Middle frontal gyrus (tissue), 1 donor: ENCODE measurements around the gene PSENEN.
"Not testable (repeated sequence)": the region's sequence is repeated elsewhere in the genome, so short reads cannot be mapped to it uniquely, and the experiment has no call there.

Experiments used
- DNase-seq: peaks from one replicate; pipeline ENCODE4 v3.0.0-alpha.2; 2015; ENCODE audit warnings: low spot score; ENCODE audit errors: extremely low spot score

PSENEN gene

DNA sequence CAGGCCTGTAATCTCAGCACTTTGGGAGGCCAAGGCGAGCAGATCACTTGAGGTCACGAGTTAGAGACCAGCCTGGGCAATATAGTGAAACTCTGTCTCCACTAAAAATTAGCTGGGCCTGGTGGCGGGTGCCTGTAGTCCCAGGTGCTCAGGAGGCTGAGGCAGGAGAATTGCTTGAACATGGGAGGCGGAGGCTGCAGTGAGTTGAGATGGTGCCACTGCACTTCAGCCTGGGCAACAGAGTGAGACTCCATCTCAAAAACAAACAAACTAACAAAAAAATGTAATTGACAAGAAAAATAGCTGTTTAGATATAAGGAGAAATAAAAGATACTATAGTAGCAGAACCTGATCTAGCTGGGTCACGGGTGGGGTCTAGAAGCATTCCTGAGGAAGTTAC, 26.9 kb downstream of the PSENEN start:
- DNase-seq: not testable (repeated sequence)

DNA sequence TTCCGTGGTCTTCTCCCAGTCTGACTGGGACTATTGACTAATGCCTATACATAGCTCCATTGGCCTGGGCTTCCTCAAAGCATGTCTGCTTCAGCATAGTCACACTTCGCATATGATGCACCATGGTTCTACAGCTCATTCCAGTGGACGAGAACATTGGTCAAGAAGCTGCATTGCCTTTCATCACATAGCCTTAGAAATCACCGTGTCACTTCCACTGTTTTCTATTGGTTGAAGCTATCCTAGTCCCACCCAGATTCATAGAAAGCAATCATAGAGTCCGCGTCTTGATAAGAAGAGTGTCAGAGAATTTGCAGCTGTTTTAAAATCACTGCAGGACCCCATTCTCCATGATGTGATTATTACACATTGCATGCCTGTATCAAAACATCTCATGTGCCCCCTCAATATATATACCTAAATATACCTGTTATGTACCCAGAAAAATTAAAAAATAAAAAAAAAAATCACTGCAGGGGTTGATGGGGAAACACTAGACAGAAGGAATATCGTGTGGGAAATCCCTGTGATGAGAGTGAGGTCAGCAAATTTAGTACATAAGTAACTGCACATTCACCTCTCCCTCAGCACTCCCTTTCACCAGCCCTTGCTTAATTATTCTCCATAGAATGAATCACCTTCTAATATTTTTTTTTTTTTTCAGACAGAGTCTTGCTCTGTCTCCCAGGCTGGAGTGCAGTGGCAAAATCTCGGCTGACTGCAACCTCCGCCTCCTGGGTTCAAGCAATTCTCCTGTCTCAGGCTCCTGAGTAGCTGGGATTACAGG, 27.8 kb downstream of the PSENEN start:
- no peak for DNase-seq

DNA sequence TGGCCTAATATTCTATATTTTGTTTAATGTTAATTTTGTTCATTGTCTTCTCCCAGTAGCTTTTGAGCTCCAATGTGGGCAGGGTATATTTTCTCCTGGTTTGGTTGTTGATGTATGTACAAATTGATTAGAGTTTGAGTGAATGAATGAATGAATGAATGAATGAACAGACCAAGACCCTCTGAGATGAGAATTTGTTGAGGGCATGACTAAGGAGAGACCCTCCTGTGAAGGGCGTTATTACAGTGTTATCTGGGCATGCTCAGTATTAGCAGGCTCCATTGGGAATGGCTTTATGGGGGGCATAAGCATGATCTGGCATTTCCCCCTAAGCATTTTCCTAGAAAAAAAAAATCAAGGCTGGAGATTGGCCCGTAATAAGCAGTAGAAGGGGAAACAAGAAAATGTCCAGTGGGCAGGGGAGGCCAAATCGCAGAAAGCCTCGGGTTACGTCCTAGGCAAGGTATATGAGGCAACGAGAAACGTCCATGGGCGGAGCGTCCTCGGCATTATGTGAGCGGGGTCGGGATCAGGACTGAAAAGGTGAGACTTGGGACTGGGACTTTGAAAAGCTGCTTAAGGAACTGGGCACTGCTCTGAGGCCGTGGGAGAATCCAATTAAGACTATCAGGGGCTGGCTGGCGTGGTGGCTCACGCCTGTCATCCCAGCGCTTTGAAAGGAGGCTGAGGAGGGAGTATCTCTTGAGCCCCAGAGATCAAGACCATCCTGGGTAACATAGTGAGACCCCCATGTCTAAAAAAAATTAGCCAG, 29.0 kb downstream of the PSENEN start:
- no peak for DNase-seq

DNA sequence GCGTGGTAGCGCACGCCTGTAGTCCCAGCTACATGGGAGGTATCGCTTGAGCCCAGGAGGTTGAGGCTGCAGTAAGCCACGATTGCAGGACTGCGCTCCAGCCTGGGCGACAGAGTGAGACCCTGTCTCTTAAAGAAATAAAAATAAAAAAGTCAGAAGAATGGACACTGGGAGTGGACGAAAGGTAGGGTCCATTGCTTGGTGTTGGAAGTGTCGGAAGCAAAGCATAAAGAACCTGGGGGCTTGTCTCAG, 29.5 kb downstream of the PSENEN start:
- DNase-seq: no peak

DNA sequence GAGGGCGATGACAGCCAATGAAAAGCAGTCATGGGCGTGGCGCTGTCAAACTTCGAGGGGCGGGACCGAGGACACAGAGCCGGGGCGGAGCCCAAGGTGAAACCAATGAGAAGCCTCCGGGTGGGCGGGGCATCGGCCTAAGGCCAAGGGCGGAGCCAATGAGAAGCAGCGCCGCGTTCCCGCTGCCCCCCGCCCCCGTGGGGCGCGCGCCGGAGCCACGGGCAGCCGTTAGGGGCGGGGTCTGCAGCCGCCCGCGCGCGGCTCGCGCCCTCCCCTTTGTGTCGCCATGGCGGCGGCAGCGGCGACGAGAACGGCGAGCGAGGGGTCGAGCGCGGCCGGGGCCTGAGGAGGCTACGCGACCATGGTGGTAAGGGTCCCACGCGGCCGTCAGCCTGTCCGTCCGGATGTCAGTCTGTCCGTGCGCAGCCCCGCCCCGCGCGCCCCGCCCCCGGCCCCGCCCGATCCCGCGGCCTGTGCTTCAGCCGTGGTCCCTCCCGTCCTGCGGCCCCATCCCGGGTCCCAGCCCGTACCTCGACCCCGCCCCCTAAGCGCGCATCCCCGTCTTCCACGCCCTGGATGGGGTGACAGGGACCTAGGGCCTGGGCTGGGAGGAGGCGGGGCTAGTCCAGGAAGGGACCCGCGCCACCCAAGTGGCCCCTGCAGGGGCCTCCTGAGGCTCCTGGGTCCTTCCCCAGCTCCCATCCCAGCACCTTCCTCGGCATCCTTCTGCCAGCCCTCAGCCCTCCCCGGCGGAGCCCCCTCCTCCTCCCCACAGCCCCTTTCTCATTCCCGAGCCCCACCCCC, 30.0 kb downstream of the PSENEN start, which contains the start of gene ARHGAP33:
Gene ARHGAP33, plus strand, starts transcription at position 267 of the 804 bp plus-strand sequence. Its CDS starts 95 bp downstream, at position 362.
- DNase-seq: peak; percentile 97

DNA sequence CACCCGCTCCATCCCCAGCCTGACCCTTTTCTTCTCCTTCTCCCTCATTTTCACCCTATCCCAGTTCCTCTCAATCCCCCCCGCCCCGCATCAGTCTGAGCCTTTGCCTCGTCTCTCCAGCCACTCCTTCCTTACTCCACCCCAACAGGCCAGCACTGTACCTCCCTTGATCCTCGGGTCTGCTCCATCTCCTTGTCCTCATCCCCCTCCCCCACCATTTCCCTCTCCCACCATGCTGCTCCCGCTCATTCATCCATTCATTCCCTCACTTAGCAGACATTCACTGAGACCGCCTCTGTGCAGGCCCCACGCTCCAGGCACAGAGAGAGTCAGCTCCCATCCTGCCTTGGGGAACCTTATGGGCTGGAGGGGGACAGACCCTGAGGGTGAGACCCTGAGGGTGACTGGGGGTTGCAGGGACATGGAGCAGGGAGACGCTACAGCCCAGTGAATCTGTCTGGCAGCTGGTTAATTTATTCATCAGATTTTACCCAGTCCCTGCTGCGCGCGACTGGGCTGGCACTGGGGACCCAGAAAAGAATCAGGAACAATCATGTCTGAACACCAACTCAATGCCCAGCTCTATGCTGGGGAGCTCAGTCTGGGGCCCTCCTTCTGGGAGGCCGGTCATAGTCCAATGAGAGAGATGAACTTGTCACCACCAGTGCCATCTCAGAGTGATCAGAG, 30.8 kb downstream of the PSENEN start:
- DNase-seq: no peak

DNA sequence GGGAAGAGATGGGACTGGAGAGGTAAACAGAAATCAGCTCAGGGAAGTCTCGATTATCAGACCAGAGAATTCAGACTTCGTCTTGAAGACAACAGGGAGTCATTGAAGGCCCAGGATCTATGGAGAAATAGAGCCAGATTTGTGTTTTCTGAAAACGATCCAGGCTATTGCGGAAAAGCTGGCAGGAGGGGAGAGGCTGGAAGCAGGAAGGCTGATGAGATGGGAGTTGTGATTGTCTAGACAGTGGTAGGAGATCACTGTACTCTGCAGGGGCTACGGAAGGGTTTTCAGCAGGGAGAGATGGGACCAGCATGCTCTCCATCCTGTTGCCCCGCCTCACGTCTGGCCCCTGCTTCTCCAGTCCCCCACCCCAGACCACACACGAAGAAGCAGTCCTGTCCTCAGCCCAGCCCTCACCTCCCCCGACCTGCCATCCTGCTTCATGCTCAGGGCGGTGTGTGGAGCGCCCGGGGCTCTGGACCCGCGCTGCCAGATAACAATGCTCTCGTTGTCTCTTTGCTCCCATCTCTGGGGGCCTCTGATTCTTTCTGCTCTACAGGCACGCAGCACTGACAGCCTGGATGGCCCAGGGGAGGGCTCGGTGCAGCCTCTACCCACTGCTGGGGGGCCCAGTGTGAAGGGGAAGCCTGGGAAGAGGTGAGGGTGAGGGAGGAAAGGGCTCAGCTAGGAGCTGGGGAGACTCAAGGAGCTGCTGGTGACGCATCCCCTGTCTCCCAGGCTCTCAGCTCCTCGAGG, 31.8 kb downstream of the PSENEN start:
- no peak for DNase-seq

DNA sequence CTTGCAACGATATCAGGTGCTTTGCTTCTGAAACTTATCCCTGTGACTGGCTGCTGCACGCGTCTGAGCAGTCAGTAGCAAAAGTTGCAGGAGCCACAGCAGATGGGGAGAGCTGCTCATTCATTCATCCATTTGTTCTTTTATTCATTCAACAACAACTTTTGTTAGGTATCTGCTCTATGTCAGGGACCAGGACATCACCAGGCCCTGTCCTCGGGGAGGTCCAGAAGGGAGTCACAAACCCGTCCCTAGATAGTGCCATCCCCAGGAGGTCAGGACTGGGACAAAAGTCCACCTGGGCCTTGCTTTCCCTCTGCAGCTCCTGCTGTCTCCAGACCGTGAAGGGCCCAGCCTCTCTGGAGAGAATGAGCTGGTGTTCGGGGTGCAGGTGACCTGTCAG, 32.5 kb downstream of the PSENEN start:
- DNase-seq: no peak

DNA sequence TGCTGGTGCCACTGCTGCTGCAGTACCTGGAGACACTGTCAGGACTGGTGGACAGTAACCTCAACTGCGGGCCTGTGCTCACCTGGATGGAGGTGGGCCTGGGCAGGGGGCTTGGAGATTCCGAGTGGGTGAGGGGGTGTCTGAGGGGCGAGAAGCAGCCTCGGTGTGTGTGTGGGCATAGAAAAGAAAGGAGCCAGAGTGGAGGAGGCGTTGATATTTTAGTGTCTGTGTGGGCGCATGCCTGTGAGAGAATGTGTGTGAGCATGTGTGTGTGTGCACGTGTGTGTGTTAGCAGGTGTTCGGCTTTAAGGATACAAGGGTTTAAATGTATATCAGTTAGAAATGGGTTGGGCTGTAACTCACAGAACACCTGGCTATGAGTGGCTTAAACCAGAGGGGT, 33.6 kb downstream of the PSENEN start:
- DNase-seq: no peak

DNA sequence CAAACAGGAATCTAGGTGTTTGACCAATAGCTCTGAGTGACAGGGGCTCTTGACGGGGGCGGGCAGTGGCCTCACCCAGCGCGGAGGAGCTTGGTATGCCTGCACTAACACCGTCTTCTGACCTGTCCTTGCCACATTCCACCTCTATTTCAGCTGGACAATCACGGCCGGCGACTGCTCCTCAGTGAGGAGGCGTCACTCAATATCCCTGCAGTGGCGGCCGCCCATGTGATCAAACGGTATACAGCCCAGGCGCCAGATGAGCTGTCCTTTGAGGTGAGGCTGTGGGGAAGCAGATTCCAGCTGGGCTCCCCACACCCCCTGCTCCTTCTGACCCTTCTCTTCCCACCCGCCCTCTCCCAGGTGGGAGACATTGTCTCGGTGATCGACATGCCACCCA, 34.6 kb downstream of the PSENEN start:
- no peak for DNase-seq

DNA sequence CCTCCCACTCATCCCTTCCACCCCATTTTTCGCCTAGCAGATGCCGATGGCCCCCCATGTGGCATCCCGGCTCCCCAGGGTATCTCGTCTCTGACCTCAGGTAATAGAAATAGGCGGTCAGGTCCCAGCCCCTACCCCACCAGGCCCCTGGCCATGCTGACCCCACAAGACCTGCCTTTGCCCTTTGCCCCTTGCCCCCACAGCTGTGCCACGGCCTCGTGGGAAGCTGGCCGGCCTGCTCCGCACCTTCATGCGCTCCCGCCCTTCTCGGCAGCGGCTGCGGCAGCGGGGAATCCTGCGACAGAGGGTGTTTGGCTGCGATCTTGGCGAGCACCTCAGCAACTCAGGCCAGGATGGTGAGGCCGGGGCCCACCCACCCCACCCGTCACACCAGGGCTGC, 35.3 kb downstream of the PSENEN start:
- no peak for DNase-seq

DNA sequence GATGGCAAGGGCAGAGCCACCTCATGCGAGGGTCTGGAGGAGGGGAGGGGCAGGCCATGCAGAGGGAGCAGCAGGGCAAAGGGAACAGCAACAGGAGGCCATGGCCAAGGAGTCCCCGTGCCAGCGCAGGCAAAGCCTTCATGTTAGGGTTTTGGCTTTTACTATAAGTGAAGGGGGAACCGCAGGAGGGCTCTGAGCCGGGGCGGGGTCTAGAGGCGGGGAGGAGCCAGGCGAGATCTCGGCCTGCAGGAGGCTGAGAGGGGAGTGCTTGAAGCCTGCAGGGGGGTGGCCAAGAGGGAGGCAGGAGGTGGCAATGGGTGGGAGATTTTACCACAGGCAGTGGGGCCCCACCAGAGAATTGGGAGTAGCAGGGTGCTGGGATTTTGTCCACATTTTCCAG, 36.2 kb downstream of the PSENEN start:
- DNase-seq: no peak

DNA sequence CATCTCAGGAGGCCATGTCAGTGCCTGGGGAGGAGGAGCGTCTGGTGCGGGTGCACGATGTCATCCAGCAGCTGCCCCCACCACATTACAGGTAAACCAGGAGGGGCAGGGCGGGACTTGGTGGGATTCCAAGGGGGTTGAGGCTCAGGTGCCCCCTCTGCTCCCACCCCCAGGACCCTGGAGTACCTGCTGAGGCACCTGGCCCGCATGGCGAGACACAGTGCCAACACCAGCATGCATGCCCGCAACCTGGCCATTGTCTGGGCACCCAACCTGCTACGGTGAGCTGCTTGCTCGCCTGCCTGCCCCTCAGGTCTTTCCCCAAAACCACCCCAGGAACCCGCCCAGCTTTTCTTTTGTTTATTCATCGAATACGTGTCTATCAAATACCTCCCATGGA, 37.1 kb downstream of the PSENEN start:
- no peak for DNase-seq

DNA sequence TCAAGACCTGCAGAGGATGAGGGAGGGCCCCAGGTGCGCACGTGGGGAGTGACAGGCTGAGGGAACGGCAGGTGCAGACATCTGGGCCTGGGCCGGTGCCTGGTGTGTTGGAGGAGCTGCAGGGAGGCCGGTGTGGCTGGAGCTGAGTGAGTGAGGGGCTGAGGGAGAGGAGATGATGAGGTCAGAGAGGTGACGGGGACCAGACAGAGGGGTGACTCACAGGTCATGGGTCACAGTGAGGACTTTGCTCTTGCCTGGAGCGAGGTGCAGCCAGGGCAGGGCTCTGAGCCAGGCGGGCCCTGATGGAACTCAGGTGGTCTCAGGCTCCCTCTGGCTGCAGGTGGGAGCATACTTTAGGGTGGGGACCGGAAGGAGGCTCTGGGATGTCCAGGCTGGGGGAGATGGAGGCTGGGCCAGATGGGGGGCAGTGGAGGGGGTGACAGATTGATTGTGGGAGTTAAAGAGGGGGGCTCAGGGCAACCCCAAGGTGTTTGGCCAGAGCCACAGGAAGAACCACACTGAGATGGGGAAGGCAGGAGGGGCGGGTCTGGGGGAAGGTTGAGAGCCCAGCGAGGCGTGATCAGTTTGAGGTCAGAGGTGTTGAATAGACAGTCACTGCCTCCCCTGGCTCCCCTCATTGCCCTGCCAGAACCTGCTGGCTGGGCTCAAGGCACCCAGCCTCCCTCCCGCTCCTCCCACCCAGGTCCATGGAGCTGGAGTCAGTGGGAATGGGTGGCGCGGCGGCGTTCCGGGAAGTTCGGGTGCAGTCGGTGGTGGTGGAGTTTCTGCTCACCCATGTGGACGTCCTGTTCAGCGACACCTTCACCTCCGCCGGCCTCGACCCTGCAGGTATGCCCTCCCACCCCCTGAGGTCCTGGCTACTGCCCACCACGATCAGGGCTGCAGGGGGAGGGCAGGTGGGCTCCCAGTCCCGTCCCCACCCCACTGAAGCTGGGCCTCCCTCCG, 38.3 kb downstream of the PSENEN start:
- no peak for DNase-seq

DNA sequence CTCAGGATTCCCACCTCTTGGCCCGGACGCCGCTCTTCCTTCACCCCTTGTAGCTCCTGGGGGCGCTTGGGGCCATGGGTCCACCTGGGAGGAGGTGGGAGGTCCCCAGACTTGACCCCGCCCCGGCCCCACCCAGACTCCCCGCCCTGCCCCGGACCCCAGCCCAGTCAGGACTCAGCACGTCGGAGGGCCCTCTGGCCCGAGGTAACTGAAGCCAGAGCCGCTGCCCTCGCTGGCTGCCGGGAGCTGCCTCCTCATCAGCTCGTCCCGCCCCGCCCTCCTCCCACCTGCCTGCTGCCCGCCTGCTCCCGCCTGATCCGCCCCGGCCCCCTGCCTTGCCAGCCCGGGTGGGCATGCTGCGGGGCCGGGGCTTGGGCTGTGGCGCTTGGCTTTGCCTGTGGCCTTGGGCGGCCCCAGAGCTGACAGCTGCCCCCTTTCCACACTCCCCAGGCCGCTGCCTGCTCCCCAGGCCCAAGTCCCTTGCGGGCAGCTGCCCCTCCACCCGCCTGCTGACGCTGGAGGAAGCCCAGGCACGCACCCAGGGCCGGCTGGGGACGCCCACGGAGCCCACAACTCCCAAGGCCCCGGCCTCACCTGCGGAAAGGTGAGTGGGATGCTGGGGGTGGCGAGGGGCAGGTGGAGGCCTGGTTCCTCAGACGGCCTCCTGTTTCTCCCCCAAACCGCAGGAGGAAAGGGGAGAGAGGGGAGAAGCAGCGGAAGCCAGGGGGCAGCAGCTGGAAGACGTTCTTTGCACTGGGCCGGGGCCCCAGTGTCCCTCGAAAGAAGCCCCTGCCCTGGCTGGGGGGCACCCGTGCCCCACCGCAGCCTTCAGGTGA, 39.3 kb downstream of the PSENEN start:
- DNase-seq: no peak

DNA sequence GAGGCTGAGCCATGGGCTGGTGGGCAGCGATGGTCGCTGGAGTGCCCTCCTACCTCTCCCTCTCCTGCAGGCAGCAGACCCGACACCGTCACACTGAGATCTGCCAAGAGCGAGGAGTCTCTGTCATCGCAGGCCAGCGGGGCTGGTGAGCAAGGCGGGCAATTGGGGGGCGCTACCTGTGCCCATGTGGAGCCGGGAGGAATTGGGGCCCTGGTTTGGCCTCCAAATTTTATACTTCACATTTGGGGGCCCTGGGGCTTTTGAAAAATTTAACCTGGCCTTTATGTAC, 39.8 kb downstream of the PSENEN start:
- DNase-seq: no peak

DNA sequence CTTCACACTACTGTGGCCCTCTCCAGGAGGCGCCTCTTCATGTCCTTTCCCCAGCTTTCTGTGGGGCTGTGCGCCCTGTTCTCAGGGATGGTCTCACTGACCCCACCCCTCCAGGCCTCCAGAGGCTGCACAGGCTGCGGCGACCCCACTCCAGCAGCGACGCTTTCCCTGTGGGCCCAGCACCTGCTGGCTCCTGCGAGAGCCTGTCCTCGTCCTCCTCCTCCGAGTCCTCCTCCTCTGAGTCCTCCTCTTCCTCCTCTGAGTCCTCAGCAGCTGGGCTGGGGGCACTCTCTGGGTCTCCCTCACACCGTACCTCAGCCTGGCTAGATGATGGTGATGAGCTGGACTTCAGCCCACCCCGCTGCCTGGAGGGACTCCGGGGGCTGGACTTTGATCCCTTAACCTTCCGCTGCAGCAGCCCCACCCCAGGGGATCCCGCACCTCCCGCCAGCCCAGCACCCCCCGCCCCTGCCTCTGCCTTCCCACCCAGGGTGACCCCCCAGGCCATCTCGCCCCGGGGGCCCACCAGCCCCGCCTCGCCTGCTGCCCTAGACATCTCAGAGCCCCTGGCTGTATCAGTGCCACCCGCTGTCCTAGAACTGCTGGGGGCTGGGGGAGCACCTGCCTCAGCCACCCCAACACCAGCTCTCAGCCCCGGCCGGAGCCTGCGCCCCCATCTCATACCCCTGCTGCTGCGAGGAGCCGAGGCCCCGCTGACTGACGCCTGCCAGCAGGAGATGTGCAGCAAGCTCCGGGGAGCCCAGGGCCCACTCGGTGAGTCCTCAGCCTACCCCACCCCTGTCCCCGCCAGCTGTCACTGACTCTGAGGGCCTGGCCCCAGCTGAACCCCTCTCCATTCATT, 41.1 kb downstream of the PSENEN start:
- no peak for DNase-seq

DNA sequence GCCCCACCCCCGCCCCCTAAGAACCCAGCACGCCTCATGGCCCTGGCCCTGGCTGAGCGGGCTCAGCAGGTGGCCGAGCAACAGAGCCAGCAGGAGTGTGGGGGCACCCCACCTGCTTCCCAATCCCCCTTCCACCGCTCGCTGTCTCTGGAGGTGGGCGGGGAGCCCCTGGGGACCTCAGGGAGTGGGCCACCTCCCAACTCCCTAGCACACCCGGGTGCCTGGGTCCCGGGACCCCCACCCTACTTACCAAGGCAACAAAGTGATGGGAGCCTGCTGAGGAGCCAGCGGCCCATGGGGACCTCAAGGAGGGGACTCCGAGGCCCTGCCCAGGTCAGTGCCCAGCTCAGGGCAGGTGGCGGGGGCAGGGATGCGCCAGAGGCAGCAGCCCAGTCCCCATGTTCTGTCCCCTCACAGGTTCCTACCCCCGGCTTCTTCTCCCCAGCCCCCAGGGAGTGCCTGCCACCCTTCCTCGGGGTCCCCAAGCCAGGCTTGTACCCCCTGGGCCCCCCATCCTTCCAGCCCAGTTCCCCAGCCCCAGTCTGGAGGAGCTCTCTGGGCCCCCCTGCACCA, 41.9 kb downstream of the PSENEN start:
- DNase-seq: no peak
